Measurements from ENCODE around the gene SFRP2. TPM values are rescaled to one million over a fixed set of nuclear protein-coding genes. Genes with fewer than 3 reads are reported as not detected.

The SFRP2 gene
- total RNA-seq, 1 experiment from 2014 or later: not detected

DNA sequence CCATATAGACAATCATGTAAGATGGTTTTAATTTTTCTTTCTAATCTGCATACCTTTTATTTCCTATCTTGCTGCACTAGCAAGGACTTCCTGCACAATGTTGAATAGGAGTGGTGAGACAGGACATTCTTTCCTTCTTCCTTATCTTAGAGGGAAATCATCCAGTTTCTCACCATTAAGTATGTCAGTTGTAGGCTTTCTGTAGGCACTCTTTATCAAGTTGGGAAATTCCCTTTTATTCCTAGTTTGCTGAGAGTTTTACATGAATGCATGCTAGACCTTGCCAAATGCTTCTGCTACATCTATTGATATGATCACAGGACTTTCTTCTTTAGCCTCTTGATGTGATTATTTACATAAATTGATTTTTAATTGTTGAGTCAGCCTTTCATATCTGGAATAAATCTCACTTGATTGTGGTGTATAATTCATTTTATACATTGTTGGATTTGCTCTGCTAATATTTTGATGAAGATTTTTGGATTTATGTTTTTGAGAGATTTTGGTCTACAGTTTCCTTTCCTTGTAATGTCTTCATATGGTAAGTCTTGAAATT lies 52.9 kb downstream of the SFRP2 start:
- CTCF ChIA-PET: no interaction called here
- Histone ChIP-seq H3K9me2 (ENCODE audit: insufficient read depth) (no peaks in the 10 kb centered on the region), H3K27ac (no peak overlapping the region), H3K4me3 (no peak overlapping the region), H2AFZ (no peak overlapping the region), H3K9me3 (ENCODE audit: insufficient read depth, low read depth) (no peaks in the 10 kb centered on the region), H3K4me1 (replicated peaks; ENCODE audit: insufficient read depth) (no peaks in the 10 kb centered on the region), H3K36me3 (ENCODE audit: low read depth) (no peaks in the 10 kb centered on the region), H3K27me3 (ENCODE audit: insufficient read depth, low read depth) (no peaks in the 10 kb centered on the region), H4K20me1 (ENCODE audit: insufficient read depth) (no peaks in the 10 kb centered on the region), H3K4me2 (no peak overlapping the region), H3F3A (ENCODE audit: insufficient read depth, low read depth) (no peaks in the 10 kb centered on the region), H3K79me2 (ENCODE audit: low read depth) (no peaks in the 10 kb centered on the region)
- BruUV-seq (replicated peaks): no TSS peak
- POLR2A ChIA-PET (ENCODE audit: unreplicated experiment): interaction anchor here (0.6 kb wide), 1 partner anchor 410 kb away, joined by 4 read pairs; no protein-coding TSS in a partner anchor
- no peak for TF ChIP-seq EZH2 (IDR thresholded peaks at IDR 0.05; ENCODE audit: low read depth)
- TF ChIP-seq, protein P1, sequence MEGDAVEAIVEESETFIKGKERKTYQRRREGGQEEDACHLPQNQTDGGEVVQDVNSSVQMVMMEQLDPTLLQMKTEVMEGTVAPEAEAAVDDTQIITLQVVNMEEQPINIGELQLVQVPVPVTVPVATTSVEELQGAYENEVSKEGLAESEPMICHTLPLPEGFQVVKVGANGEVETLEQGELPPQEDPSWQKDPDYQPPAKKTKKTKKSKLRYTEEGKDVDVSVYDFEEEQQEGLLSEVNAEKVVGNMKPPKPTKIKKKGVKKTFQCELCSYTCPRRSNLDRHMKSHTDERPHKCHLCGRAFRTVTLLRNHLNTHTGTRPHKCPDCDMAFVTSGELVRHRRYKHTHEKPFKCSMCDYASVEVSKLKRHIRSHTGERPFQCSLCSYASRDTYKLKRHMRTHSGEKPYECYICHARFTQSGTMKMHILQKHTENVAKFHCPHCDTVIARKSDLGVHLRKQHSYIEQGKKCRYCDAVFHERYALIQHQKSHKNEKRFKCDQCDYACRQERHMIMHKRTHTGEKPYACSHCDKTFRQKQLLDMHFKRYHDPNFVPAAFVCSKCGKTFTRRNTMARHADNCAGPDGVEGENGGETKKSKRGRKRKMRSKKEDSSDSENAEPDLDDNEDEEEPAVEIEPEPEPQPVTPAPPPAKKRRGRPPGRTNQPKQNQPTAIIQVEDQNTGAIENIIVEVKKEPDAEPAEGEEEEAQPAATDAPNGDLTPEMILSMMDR (conservative IDR thresholded peaks at IDR 0.05): no peak
- intact Hi-C loops (cut with micrococcal nuclease; ENCODE audit: unreplicated experiment): no loop called here
- no peak for DNase-seq

DNA sequence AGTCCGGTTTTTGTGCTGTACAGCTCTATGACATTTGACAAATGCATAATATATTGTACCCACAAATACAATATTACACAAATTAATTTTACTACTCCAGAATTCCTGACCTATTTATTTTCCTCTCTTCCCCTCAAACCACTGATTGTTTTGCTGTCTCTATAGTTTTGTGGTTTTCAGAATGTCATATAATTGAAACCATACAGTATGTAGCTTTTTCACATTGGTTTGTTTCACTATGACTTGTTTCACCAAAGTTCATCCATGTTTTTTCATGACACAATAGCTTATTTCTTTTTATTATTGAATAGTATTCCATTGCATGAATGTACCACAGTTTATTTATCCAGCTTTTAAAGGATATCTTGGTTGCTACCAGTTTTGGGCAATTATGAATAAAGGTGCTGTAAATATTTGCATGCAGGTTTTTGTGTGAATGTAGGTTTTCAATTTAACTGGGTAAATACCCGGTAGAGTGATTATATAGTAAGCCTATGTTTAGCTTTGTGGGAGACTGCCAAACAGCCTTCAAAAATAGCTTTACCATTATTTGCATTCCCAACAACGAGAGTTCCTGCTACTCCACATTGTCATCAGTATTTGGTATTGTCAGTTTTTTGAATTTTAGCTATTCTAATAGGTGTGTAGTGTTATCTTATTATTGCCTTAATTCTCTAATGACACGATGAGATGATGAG lies 55.0 kb downstream of the SFRP2 start:
- Histone ChIP-seq H3K9me3 (ENCODE audit: insufficient read depth, low read depth) (no peaks in the 10 kb centered on the region), H2AFZ (no peak overlapping the region), H3K4me2 (no peak overlapping the region), H3K27ac (no peak overlapping the region), H3K27me3 (ENCODE audit: insufficient read depth, low read depth) (no peaks in the 10 kb centered on the region), H3F3A (ENCODE audit: insufficient read depth, low read depth) (no peaks in the 10 kb centered on the region), H3K9me2 (ENCODE audit: insufficient read depth) (no peaks in the 10 kb centered on the region), H4K20me1 (ENCODE audit: insufficient read depth) (no peaks in the 10 kb centered on the region), H3K36me3 (ENCODE audit: low read depth) (no peaks in the 10 kb centered on the region), H3K4me1 (replicated peaks; ENCODE audit: insufficient read depth) (no peaks in the 10 kb centered on the region), H3K79me2 (ENCODE audit: low read depth) (no peaks in the 10 kb centered on the region), H3K4me3 (no peak overlapping the region)
- intact Hi-C loops (cut with micrococcal nuclease; ENCODE audit: unreplicated experiment): no loop called here
- BruUV-seq (replicated peaks): no TSS peak
- no peak for DNase-seq
- TF ChIP-seq, protein P1 (conservative IDR thresholded peaks at IDR 0.05): no peak
- no peak for TF ChIP-seq EZH2 (IDR thresholded peaks at IDR 0.05; ENCODE audit: low read depth)
- ChIA-PET CTCF (no interaction called here), POLR2A (ENCODE audit: unreplicated experiment) (no interaction called here)

DNA sequence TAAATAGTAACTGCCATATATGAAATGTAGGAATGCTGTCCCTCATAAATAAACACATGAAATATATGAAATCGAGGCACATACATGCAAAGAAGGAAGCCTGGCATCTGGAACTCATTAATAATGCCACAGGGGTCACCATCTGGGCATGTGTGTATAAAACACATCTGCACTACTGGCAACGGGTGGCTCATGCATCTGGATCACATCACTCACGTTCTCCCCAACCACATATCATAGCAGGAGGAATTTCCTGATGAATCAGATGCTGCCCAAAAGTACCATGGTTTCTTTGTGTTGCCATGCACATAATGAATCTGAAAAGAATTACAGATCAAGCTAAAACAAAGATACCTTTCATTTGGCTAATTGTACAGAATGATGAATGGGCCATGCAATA lies 57.6 kb downstream of the SFRP2 start:
- Histone ChIP-seq H3K79me2 (ENCODE audit: low read depth) (no peaks in the 10 kb centered on the region), H3K4me1 (replicated peaks; ENCODE audit: insufficient read depth) (no peaks in the 10 kb centered on the region), H3K4me2 (no peak overlapping the region), H3K27me3 (ENCODE audit: insufficient read depth, low read depth) (no peaks in the 10 kb centered on the region), H4K20me1 (ENCODE audit: insufficient read depth) (no peaks in the 10 kb centered on the region), H3K4me3 (no peak overlapping the region), H3F3A (ENCODE audit: insufficient read depth, low read depth) (no peaks in the 10 kb centered on the region), H2AFZ (no peak overlapping the region), H3K9me2 (ENCODE audit: insufficient read depth) (no peaks in the 10 kb centered on the region), H3K9me3 (ENCODE audit: insufficient read depth, low read depth) (no peaks in the 10 kb centered on the region), H3K36me3 (ENCODE audit: low read depth) (no peaks in the 10 kb centered on the region), H3K27ac (no peak overlapping the region)
- TF ChIP-seq, protein P1 (conservative IDR thresholded peaks at IDR 0.05): no peak
- no peak for TF ChIP-seq EZH2 (IDR thresholded peaks at IDR 0.05; ENCODE audit: low read depth)
- no TSS peak for BruUV-seq (replicated peaks)
- no peak for DNase-seq
- intact Hi-C loops (cut with micrococcal nuclease; ENCODE audit: unreplicated experiment): no loop called here
- ChIA-PET CTCF (no interaction called here), POLR2A (ENCODE audit: unreplicated experiment) (no interaction called here)

Other genes with a start within 250 kb of the SFRP2 start
- gene TLR2, start 104.8 kb downstream of the SFRP2 start, total RNA-seq (2021): 0.55 and 1.1 TPM in 2 replicates
- gene RNF175, start 29.1 kb downstream of the SFRP2 start, total RNA-seq (2021): not detected in 2 replicates